GM13977 (cell line): ENCODE results near the gene GGT6.

Experiments
- DNase-seq: peaks from one replicate; pipeline ENCODE4 v3.0.0; 2012; ENCODE audit warnings: low spot score
- CTCF ChIP-seq: IDR thresholded peaks from 2 replicates; pipeline ENCODE4 v1.5.1; 2012; ENCODE audit warnings: mild to moderate bottlenecking, control low read depth; ENCODE audit not compliant: insufficient read depth; ENCODE audit errors: extremely low read depth, missing control alignments
- in situ Hi-C: fragments of 300-500 bp; cut with MboI; formaldehyde crosslinking; loops from one replicate; pipeline ENCODE4 v1.12.0; 2022; ENCODE audit warnings: low sequenced_read_pairs, low pct_unique_long_range_greater_than_20kb, mixed read lengths, inconsistent platforms; ENCODE audit not compliant: unreplicated experiment

GGT6 gene

GRCh38 chr17:4518901-4519300 is 41.5 kb downstream of the GGT6 start:
- DNase-seq, result no peak
- no peak for TF ChIP-seq CTCF
- in situ Hi-C loops, result no loop called here

GRCh38 chr17:4516735-4517134 is 43.6 kb downstream of the GGT6 start:
- TF ChIP-seq CTCF, result no peak
- DNase-seq, result no peak
- in situ Hi-C loops, result no loop called here

GRCh38 chr17:4515501-4515900 is 44.9 kb downstream of the GGT6 start:
- in situ Hi-C loops, result no loop called here
- TF ChIP-seq CTCF, result no peak
- no peak for DNase-seq

GRCh38 chr17:4514779-4515178 is 45.6 kb downstream of the GGT6 start:
- no peak for DNase-seq
- no peak for TF ChIP-seq CTCF
- in situ Hi-C loops, result no loop called here

- no peak for DNase-seq
- TF ChIP-seq CTCF, result no peak
- in situ Hi-C loops, result no loop called here
Observed at GRCh38 chr17:4514206-4514605, 46.2 kb downstream of the GGT6 start.

- no peak for TF ChIP-seq CTCF
- DNase-seq, result no peak
- in situ Hi-C loops, result no loop called here
Observed at GRCh38 chr17:4513113-4514032, 47.0 kb downstream of the GGT6 start.
